H9 (cell line): ENCODE data around the gene ANKMY1. TPM values are rescaled to one million over a fixed set of nuclear protein-coding genes. Genes with fewer than 3 reads are reported as not detected.

ENCODE experiments used
- DNase-seq: peaks from one replicate; pipeline ENCODE4 v3.0.0-alpha.2; 2017
- H2AFZ ChIP-seq: one replicate; pipeline ENCODE4 v1.6.1; 2013; ENCODE audit warnings: mild to moderate bottlenecking, low read length, control low read depth, moderate library complexity
- H2AK5ac ChIP-seq: 2 replicates; pipeline ENCODE4 v1.6.1; 2013; ENCODE audit warnings: low read length, control low read depth, mixed read lengths; ENCODE audit not compliant: insufficient read length
- H2BK120ac ChIP-seq: one replicate; pipeline ENCODE4 v1.6.1; 2013; ENCODE audit warnings: low read depth, mild to moderate bottlenecking, low read length, control low read depth, inconsistent platforms; ENCODE audit not compliant: poor library complexity, severe bottlenecking
- H2BK12ac ChIP-seq: 2 replicates; pipeline ENCODE4 v1.6.1; 2013; ENCODE audit warnings: low read length, control low read depth, mixed read lengths, low read depth; ENCODE audit not compliant: insufficient read length
- H2BK15ac ChIP-seq: 2 replicates; pipeline ENCODE4 v1.6.1; 2013; ENCODE audit warnings: low read depth, low read length, control low read depth
- H2BK20ac ChIP-seq: one replicate; pipeline ENCODE4 v1.6.1; 2013; ENCODE audit warnings: low read depth, mild to moderate bottlenecking, low read length, control low read depth, inconsistent platforms; ENCODE audit not compliant: poor library complexity, severe bottlenecking
- H2BK5ac ChIP-seq: 2 replicates; pipeline ENCODE4 v1.6.1; 2013; ENCODE audit warnings: low read length, control low read depth, mixed read lengths; ENCODE audit not compliant: insufficient read length
- H3K14ac ChIP-seq: 2 replicates; pipeline ENCODE4 v1.6.1; 2013; ENCODE audit warnings: low read length, control low read depth; ENCODE audit not compliant: insufficient read depth
- H3K18ac ChIP-seq: 2 replicates; pipeline ENCODE4 v1.6.1; 2013; ENCODE audit warnings: low read depth, mild to moderate bottlenecking, mixed read lengths, low read length, control low read depth; ENCODE audit not compliant: insufficient read length
- H3K23ac ChIP-seq: 2 replicates; pipeline ENCODE4 v1.6.1; 2013; ENCODE audit warnings: low read length, control low read depth, mixed read lengths, low read depth; ENCODE audit not compliant: insufficient read length
- H3K23me2 ChIP-seq: 2 replicates; pipeline ENCODE4 v1.6.1; 2013; ENCODE audit warnings: low read depth, mild to moderate bottlenecking, mixed read lengths, low read length, control low read depth; ENCODE audit not compliant: insufficient read length, poor library complexity, severe bottlenecking
- H3K27ac ChIP-seq: 2 replicates; pipeline ENCODE4 v1.5.1; 2013; ENCODE audit warnings: low read length, control low read depth, mixed read lengths, low read depth; ENCODE audit not compliant: insufficient read length
- H3K27me3 ChIP-seq: 2 replicates; pipeline ENCODE4 v1.6.1; 2013; ENCODE audit warnings: low read length, control low read depth, inconsistent platforms; ENCODE audit not compliant: insufficient read depth
- H3K4ac ChIP-seq: 2 replicates; pipeline ENCODE4 v1.6.1; 2013; ENCODE audit warnings: low read depth, mild to moderate bottlenecking, control low read depth, inconsistent platforms, low read length, moderate library complexity
- H3K4me1 ChIP-seq: 2 replicates; pipeline ENCODE4 v1.6.1; 2013; ENCODE audit warnings: low read length, control low read depth, inconsistent platforms; ENCODE audit not compliant: insufficient read depth
- H3K4me2 ChIP-seq: 2 replicates; pipeline ENCODE4 v1.6.1; 2013; ENCODE audit warnings: low read length, control low read depth, mixed read lengths; ENCODE audit not compliant: insufficient read length, insufficient read depth
- H3K56ac ChIP-seq: 2 replicates; pipeline ENCODE4 v1.6.1; 2013; ENCODE audit warnings: low read depth, mild to moderate bottlenecking, mixed read lengths, low read length, control low read depth; ENCODE audit not compliant: insufficient read length
- H3K79me1 ChIP-seq: 2 replicates; pipeline ENCODE4 v1.6.1; 2013; ENCODE audit warnings: low read depth, mild to moderate bottlenecking, moderate library complexity, low read length, control low read depth, inconsistent platforms; ENCODE audit not compliant: insufficient read depth, poor library complexity, severe bottlenecking
- H3K79me2 ChIP-seq: 2 replicates; pipeline ENCODE4 v1.6.1; 2013; ENCODE audit warnings: low read length, control low read depth, inconsistent platforms; ENCODE audit not compliant: insufficient read depth
- H3K9ac ChIP-seq: 2 replicates; pipeline ENCODE4 v1.6.1; 2013; ENCODE audit warnings: low read length, control low read depth, mixed read lengths; ENCODE audit not compliant: insufficient read length; ENCODE audit errors: extremely low read depth
- H3K9me3 ChIP-seq: one replicate; pipeline ENCODE4 v1.6.1; 2013; ENCODE audit warnings: low read depth, low read length, inconsistent platforms; ENCODE audit not compliant: control insufficient read depth
- H3T11ph ChIP-seq: one replicate; pipeline ENCODE4 v1.6.1; 2013; ENCODE audit warnings: mild to moderate bottlenecking, low read length, control low read depth, inconsistent platforms
- H4K20me1 ChIP-seq: one replicate; pipeline ENCODE4 v1.6.1; 2013; ENCODE audit not compliant: control insufficient read depth, insufficient read length, insufficient read depth
- H4K5ac ChIP-seq: 2 replicates; pipeline ENCODE4 v1.6.1; 2013; ENCODE audit warnings: low read depth, mild to moderate bottlenecking, mixed read lengths, low read length, control low read depth; ENCODE audit not compliant: insufficient read length
- H4K8ac ChIP-seq: replicated peaks from 2 replicates; pipeline ENCODE4 v1.6.1; 2013; ENCODE audit warnings: low read length, control low read depth, mixed read lengths, low read depth; ENCODE audit not compliant: insufficient read length
- H4K91ac ChIP-seq: 2 replicates; pipeline ENCODE4 v1.6.1; 2013; ENCODE audit warnings: low read depth, mild to moderate bottlenecking, moderate library complexity, mixed read lengths, low read length, control low read depth; ENCODE audit not compliant: insufficient read length
- H3K27ac Mint-ChIP-seq, 3 experiments: 2 replicates in 2 of 3; 3 replicates in 1 of 3; pipeline ENCODE4 v1.8.0; 2020 to 2021; ENCODE audit warnings: mixed read lengths in 3 of 3, mild to moderate bottlenecking in 1 of 3, moderate library complexity in 1 of 3
- H3K27me3 Mint-ChIP-seq: 2 replicates; pipeline ENCODE4 v1.8.0; 2021; ENCODE audit warnings: low read depth, mild to moderate bottlenecking, moderate library complexity, mixed read lengths
- H3K36me3 Mint-ChIP-seq, 3 experiments: 2 replicates in 2 of 3; 3 replicates in 1 of 3; pipeline ENCODE4 v1.8.0; 2020 to 2021; ENCODE audit warnings: low read depth in 3 of 3, mixed read lengths in 3 of 3; ENCODE audit not compliant: insufficient read depth in 1 of 3
- H3K4me1 Mint-ChIP-seq, 2 experiments: 2 replicates each; pipeline ENCODE4 v1.8.0; 2020; ENCODE audit warnings: mixed read lengths in 2 of 2
- H3K4me3 Mint-ChIP-seq, 2 experiments: 2 replicates in 1 of 2; 3 replicates in 1 of 2; pipeline ENCODE4 v1.8.0; 2020 to 2021; ENCODE audit warnings: mild to moderate bottlenecking in 2 of 2, mixed read lengths in 2 of 2, moderate library complexity in 1 of 2
- H3K9me3 Mint-ChIP-seq, 2 experiments: 2 replicates in 1 of 2; 3 replicates in 1 of 2; pipeline ENCODE4 v1.8.0; 2020; ENCODE audit warnings: mild to moderate bottlenecking in 2 of 2, mixed read lengths in 2 of 2, moderate library complexity in 1 of 2
- WGBS: extraction: QIAGEN DNeasy Blood & Tissue Kit; methylation state at CpG from one replicate; pipeline ENCODE4 v1.1.7; 2013; ENCODE audit warnings: missing lambda C conversion rate, low lambda C conversion rate, mixed read lengths; ENCODE audit not compliant: insufficient read length; ENCODE audit errors: extremely low coverage; 5-methylcytosine and 5-hydroxymethylcytosine counted together
- total RNA-seq: library from RNA; stranded (reverse); gene quantifications from 2 replicates; pipeline ENCODE4 v1.2.1, GENCODE V29; 2021
- TF ChIP-seq, protein P1 (sequence below): fragments of 200-600 bp; sonication (generic); conservative IDR thresholded peaks from 3 replicates; pipeline ENCODE4 v1.8.0; 2021; ENCODE audit warnings: antibody characterized with exemption, mild to moderate bottlenecking

The ANKMY1 gene
- total RNA-seq, 1 experiment from 2014 or later = 13.7 TPM

DNA sequence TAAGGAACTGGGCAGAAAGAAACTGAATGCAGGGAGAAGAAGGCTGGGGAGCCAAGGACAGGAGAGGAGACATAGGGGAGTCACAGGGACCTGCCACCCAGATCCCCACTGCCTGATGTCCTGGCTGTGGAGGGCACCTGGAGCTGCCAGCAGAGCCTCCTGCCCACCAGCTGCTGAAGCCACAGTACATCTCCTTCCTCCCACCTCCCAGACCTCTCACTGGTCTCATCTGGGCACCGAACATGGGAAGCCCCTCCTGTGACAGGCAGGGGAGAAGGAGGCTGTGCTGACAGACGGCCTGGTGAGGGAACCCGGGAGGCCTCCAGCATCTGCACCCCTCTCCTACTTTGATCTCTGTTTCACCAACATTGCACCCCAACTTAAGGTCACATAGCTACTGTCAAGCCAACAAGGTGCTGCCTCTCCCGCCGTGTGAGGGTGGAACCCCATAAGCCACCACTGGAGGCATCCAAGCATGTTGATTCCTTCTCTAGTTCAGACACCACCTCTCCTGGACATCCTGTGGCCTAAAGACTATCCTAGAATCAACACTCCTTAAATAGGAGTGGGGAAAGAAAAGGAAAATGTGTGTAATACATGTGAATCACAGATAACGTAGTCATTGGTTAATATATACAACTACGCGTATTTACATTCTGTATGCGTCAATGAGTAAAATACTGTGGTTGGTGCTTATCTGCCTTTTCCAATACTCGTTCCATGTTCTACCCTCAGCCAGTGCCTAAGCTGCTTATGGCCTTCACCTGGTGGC lies 7.0 kb upstream of the ANKMY1 start:
- H3K27ac Mint-ChIP-seq = no peak overlapping the region
- H3K23ac ChIP-seq = no peak overlapping the region
- H2AFZ ChIP-seq = no peak overlapping the region
- no peak overlapping the region for H3K4ac ChIP-seq
- H2BK15ac ChIP-seq = no peak overlapping the region
- H3K18ac ChIP-seq = no peak overlapping the region
- no peaks in the 10 kb centered on the region for H4K20me1 ChIP-seq
- no peak overlapping the region for H3K4me2 ChIP-seq
- H3K4me3 Mint-ChIP-seq = no peak overlapping the region; a peak in 1 of 5 replicates
- peaks cover 14% of the 10 kb centered on the region for H3K23me2 ChIP-seq
- H3K56ac ChIP-seq = no peak overlapping the region
- no peak overlapping the region for H2BK20ac ChIP-seq
- no peaks in the 10 kb centered on the region for H3K9me3 Mint-ChIP-seq
- no peak overlapping the region for H3K14ac ChIP-seq
- no peak overlapping the region for H4K8ac ChIP-seq
- H3K9ac ChIP-seq = no peak overlapping the region
- H2BK5ac ChIP-seq = no peak overlapping the region
- H4K5ac ChIP-seq = no peak overlapping the region
- no peaks in the 10 kb centered on the region for H3K9me3 ChIP-seq
- H2BK12ac ChIP-seq = no peak overlapping the region
- H3K4me1 Mint-ChIP-seq = peaks cover 32 to 34% of the 10 kb centered on the region in 2 experiments
- no peak overlapping the region for H3T11ph ChIP-seq
- H2BK120ac ChIP-seq = no peak overlapping the region
- no peak overlapping the region for H2AK5ac ChIP-seq
- H3K36me3 Mint-ChIP-seq = peaks cover 0 to 13% (median 2%) of the 10 kb centered on the region in 3 experiments; a peak in 3 of 7 replicates
- no peak overlapping the region for H3K27ac ChIP-seq
- TF ChIP-seq, protein P1, sequence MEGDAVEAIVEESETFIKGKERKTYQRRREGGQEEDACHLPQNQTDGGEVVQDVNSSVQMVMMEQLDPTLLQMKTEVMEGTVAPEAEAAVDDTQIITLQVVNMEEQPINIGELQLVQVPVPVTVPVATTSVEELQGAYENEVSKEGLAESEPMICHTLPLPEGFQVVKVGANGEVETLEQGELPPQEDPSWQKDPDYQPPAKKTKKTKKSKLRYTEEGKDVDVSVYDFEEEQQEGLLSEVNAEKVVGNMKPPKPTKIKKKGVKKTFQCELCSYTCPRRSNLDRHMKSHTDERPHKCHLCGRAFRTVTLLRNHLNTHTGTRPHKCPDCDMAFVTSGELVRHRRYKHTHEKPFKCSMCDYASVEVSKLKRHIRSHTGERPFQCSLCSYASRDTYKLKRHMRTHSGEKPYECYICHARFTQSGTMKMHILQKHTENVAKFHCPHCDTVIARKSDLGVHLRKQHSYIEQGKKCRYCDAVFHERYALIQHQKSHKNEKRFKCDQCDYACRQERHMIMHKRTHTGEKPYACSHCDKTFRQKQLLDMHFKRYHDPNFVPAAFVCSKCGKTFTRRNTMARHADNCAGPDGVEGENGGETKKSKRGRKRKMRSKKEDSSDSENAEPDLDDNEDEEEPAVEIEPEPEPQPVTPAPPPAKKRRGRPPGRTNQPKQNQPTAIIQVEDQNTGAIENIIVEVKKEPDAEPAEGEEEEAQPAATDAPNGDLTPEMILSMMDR = peak; percentile 28; the same call in 2 of the 3 replicates
- no peaks in the 10 kb centered on the region for H3K79me1 ChIP-seq
- no peaks in the 10 kb centered on the region; the same call in 1 of the 2 replicates for H3K79me2 ChIP-seq
- peaks cover 20% of the 10 kb centered on the region for H3K27me3 ChIP-seq
- peaks cover 27% of the 10 kb centered on the region for H3K27me3 Mint-ChIP-seq
- peak; percentile 16 for DNase-seq
- peaks cover 2% of the 10 kb centered on the region; the same call in 1 of the 2 replicates for H3K4me1 ChIP-seq
- no CpG with 5 or more reads among the region's 10 CpGs for WGBS
- H4K91ac ChIP-seq = no peak overlapping the region
